ENCODE measurements around the gene HERC5.

The HERC5 gene

DNA sequence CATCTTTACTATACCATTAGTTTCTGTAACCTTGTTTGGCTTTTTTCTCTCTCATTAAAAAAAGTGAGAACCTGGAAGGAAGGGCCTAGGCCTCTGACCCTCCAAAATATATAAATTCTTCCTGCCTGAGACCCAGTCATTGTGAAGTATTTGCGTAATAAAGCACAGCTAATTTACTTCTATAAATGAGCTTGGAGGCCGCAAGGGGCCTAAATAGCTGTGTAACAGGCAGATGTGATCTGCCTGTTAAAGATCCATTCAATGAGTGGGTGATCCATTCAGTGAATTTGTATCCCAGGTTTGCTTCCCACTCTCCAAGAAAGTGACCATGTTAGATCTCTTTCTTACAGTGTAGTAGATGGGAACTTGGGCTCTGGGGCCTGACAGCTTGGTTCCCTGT lies 67.3 kb downstream of the HERC5 start:
- no peak for DNase-seq

DNA sequence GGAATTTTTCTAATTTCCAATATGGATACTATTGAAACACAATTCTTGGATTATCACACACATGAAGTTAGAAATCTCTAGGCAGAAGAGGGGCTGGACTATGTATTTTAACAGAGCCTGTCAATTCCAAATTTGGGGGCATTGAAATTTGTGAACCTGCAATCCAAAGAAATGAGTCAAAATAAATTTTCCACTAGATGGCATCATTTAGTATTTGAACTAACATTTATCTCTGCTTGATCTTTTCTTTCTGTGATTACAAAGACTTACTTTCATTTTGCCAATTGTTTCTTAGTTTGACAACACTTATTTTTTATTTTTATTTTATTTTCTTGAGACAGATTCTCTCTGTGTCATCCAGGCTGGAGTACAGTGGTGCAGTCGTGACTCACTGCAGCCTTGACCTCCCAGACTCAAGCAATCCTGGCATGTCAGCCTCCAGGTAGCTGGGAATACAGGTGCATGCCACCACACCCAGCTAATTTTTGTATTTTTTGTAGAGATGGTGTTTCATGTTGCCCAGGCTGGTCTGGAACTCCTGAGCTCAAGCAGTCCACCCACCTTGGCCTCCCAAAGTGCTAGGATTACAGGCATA lies 69.4 kb downstream of the HERC5 start:
- no peak for DNase-seq

DNA sequence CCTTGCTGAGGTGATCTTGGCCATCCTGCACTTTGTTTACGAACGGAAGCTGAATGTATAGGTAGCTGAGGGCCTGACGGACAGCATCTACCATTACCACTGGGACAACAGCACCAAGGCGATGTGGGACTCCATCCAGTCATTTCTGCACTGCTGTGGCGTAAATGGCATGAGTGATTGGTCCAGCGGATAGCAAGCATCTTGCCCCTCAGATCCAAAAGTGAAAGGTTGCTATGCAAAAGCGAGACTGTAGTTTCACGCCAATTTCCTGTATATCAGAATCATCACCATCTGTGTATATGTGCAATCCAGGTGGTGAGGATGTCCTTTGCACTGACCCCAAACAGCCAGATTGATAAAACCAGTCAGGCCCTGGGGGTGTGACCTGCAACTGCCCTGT lies 70.9 kb downstream of the HERC5 start:
- no peak for DNase-seq

DNA sequence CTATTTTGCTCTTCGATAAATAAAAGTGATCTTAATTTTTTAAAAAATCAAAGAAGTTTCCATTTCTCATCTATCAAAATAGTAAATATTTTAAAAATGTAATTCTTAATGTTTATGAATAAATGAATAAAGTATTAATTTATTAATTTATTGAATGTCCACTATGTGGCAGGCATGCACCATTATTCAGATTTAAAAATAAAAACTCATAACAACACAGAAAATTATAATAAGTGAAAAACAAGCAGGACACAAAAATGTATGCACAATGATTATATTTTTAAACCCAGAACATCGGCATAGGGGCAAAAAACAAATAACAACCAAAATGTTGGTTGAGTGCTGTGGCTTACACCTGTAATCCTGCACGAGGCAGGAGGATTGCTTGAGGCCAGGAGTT lies 71.9 kb downstream of the HERC5 start:
- no peak for DNase-seq

DNA sequence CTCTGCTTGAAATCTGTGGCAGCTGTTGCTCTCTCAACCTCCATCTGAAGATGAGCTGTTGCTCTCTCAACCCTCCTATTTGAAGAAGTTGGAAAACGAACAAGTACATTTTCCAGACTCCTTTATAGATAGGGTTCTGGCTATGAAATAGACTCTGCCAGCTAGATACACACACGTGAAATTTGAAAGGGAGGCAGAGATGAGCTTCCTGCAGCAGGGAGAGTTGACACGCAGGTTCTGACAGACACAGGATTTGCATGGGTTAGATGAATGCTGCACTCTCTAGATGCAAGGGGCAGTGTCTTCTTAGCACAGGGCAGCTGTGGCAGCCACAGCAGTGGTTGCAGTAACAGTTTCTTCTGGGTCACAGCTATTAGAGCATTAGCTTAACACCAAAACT lies 74.6 kb downstream of the HERC5 start:
- no peak for DNase-seq

GRCh38 chr4:88533088-88533790 lies 76.3 kb downstream of the HERC5 start:
- DNase-seq, result no peak

DNA sequence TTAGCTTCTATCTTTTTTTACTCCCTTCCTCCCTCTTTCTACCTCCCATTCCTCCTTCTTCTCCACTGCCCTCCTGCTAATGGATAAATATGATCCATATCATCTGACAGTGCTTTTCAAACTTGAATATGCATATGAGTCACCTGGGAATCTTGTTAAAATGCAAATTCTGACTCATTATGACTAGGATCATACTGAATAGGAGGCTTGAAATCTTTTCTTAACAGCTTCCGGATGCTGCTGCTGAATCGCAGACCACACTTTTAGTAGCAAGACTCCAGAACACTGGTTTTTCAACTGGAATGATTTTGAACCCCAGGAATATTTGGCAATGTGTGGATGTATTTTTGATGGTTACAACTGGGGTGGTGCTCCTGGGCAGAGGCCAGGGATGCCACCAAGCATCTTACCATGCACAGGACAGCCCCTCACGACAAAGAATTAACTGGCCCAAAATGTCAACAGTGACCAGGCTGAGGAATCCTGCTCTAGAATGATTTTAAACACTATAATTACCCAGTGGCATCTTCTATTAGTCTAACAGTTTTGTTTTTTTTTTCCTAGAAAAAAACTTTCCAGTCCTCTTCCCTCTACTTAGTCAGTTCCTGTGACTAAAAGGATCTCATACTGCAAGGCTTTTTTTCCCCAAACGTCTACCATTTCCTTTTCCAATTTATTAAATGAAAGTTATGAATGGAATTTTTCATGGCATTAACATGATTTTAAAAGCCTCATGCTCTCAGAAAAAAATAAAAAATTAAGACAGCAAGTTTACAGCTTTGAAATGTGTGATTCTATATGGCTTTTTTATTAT lies 77.2 kb downstream of the HERC5 start:
- no peak for DNase-seq

GRCh38 chr4:88535090-88535755 lies 78.3 kb downstream of the HERC5 start:
- peak; percentile 32 for DNase-seq

DNA sequence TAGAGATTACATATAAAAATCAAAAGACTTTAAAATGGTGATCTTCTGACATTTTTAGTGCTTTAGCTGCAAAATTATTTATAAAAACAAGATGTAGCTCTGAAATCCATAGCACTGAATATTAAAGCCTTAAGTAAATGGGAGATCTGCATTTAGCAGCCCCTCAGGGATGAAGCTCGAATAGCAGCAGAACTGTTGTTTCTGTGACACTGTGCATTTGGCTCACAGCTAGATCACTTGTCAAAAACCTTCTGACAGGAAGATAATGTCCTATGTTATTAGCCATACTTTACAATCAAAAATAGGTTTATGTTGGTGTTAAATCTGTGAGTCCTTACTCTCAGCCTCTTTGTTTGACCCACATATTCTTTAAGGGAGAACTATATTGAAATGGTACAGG lies 80.8 kb downstream of the HERC5 start:
- no peak for DNase-seq

- peak; percentile 83 for DNase-seq
These were observed 82.6 kb downstream of the HERC5 start for GRCh38 chr4:88539322-88540068.

- DNase-seq, result no peak
These were observed 92.9 kb downstream of the HERC5 start for GRCh38 chr4:88549815-88550214.
